ENCODE measurements around the gene TUBGCP2. TPM values are rescaled to one million over a fixed set of nuclear protein-coding genes. Genes with fewer than 3 reads are reported as not detected.

Gene TUBGCP2
- total RNA-seq, 3 donors from 2014 or later (not counting 1 experiment from before 2014, with no cell fraction given): 74.3 to 81.8 (median 78.7) TPM

- WGBS (ENCODE audit: insufficient coverage): 83% methylated on average over 18 of the region's 18 CpGs
- Histone ChIP-seq H3K9me3 (ENCODE audit: control insufficient read depth, insufficient read depth, low read length) (no peaks in the 10 kb centered on the region), H3K36me3 (ENCODE audit: control insufficient read depth, insufficient read depth, low read length) (peaks cover 78% of the 10 kb centered on the region), H3K4me3 (ENCODE audit: low read length) (no peak overlapping the region), H3K27me3 (ENCODE audit: control insufficient read depth, insufficient read depth, low read length) (no peaks in the 10 kb centered on the region), H3K4me1 (ENCODE audit: control insufficient read depth, insufficient read depth, low read length) (no peaks in the 10 kb centered on the region), H3K27ac (ENCODE audit: low read length) (no peak overlapping the region)
- ATAC-seq (no peak), DNase-seq (no peak)
- intact Hi-C loops (cut with micrococcal nuclease): no loop called here
- Mint-ChIP-seq H3K4me1 (peaks cover 0 to 6% of the 10 kb centered on the region in 2 donors), H3K27me3 (ENCODE audit: low read depth in 2 of 2) (no peaks in the 10 kb centered on the region), H3K27ac (peak overlapping the region in 1 of 2 donors; percentile 28), H3K36me3 (peaks cover 20% of the 10 kb centered on the region), H3K9me3 (no peaks in the 10 kb centered on the region), H3K4me3 (no peak overlapping the region)
- TF ChIP-seq CTCF (IDR thresholded peaks at IDR 0.05): no peak
Observed at GRCh38 chr10:133286366-133286765, 22.3 kb downstream of the TUBGCP2 start.

GRCh38 chr10:133285217-133285616 is 23.5 kb downstream of the TUBGCP2 start:
- H3K4me3 ChIP-seq (ENCODE audit: low read length): no peak overlapping the region
- peaks cover 5% of the 10 kb centered on the region for H3K4me1 ChIP-seq (ENCODE audit: control insufficient read depth, insufficient read depth, low read length)
- ATAC-seq: no peak
- TF ChIP-seq CTCF (IDR thresholded peaks at IDR 0.05): no peak
- H3K36me3 ChIP-seq (ENCODE audit: control insufficient read depth, insufficient read depth, low read length): peaks cover 74% of the 10 kb centered on the region
- no peaks in the 10 kb centered on the region for H3K9me3 ChIP-seq (ENCODE audit: control insufficient read depth, insufficient read depth, low read length)
- no peaks in the 10 kb centered on the region for H3K9me3 Mint-ChIP-seq
- intact Hi-C loops (cut with micrococcal nuclease): no loop called here
- peaks cover 20% of the 10 kb centered on the region for H3K36me3 Mint-ChIP-seq
- no peak overlapping the region for H3K4me3 Mint-ChIP-seq
- no peaks in the 10 kb centered on the region for H3K27me3 ChIP-seq (ENCODE audit: control insufficient read depth, insufficient read depth, low read length)
- WGBS (ENCODE audit: insufficient coverage): 95% methylated on average over 36 of the region's 36 CpGs
- H3K27me3 Mint-ChIP-seq (ENCODE audit: low read depth in 2 of 2): no peaks in the 10 kb centered on the region
- DNase-seq: no peak
- no peak overlapping the region for H3K27ac Mint-ChIP-seq
- H3K4me1 Mint-ChIP-seq: peaks cover 1 to 9% of the 10 kb centered on the region in 2 donors
- no peak overlapping the region for H3K27ac ChIP-seq (ENCODE audit: low read length)

- H3K4me3 ChIP-seq (ENCODE audit: low read length): no peak overlapping the region
- no peaks in the 10 kb centered on the region for H3K9me3 ChIP-seq (ENCODE audit: control insufficient read depth, insufficient read depth, low read length)
- H3K27ac Mint-ChIP-seq: no peak overlapping the region
- no peak overlapping the region for H3K4me3 Mint-ChIP-seq
- no peaks in the 10 kb centered on the region for H3K9me3 Mint-ChIP-seq
- peaks cover 65% of the 10 kb centered on the region for H3K36me3 ChIP-seq (ENCODE audit: control insufficient read depth, insufficient read depth, low read length)
- peaks cover 18% of the 10 kb centered on the region for H3K4me1 ChIP-seq (ENCODE audit: control insufficient read depth, insufficient read depth, low read length)
- H3K27ac ChIP-seq (ENCODE audit: low read length): no peak overlapping the region
- intact Hi-C loops (cut with micrococcal nuclease): no loop called here
- no peak for DNase-seq
- H3K27me3 Mint-ChIP-seq (ENCODE audit: low read depth in 2 of 2): no peaks in the 10 kb centered on the region
- ATAC-seq: no peak
- TF ChIP-seq CTCF (IDR thresholded peaks at IDR 0.05): no peak
- 97% methylated on average over 24 of the region's 24 CpGs for WGBS (ENCODE audit: insufficient coverage)
- H3K27me3 ChIP-seq (ENCODE audit: control insufficient read depth, insufficient read depth, low read length): no peaks in the 10 kb centered on the region
- H3K4me1 Mint-ChIP-seq: peaks cover 14 to 21% of the 10 kb centered on the region in 2 donors
- H3K36me3 Mint-ChIP-seq: peaks cover 18% of the 10 kb centered on the region
Observed at GRCh38 chr10:133283931-133284330, 24.7 kb downstream of the TUBGCP2 start.

GRCh38 chr10:133282846-133283390 is 25.8 kb downstream of the TUBGCP2 start:
- no peak for DNase-seq
- peaks cover 58% of the 10 kb centered on the region for H3K36me3 ChIP-seq (ENCODE audit: control insufficient read depth, insufficient read depth, low read length)
- no peak overlapping the region for H3K27ac ChIP-seq (ENCODE audit: low read length)
- ATAC-seq: no peak
- no peak overlapping the region for H3K4me3 ChIP-seq (ENCODE audit: low read length)
- no peak for TF ChIP-seq CTCF (IDR thresholded peaks at IDR 0.05)
- no peaks in the 10 kb centered on the region for H3K9me3 ChIP-seq (ENCODE audit: control insufficient read depth, insufficient read depth, low read length)
- H3K27me3 ChIP-seq (ENCODE audit: control insufficient read depth, insufficient read depth, low read length): no peaks in the 10 kb centered on the region
- H3K9me3 Mint-ChIP-seq: no peaks in the 10 kb centered on the region
- H3K27me3 Mint-ChIP-seq (ENCODE audit: low read depth in 2 of 2): no peaks in the 10 kb centered on the region
- H3K36me3 Mint-ChIP-seq: peaks cover 14% of the 10 kb centered on the region
- H3K4me1 ChIP-seq (ENCODE audit: control insufficient read depth, insufficient read depth, low read length): peaks cover 28% of the 10 kb centered on the region
- peaks cover 24 to 32% of the 10 kb centered on the region in 2 donors for H3K4me1 Mint-ChIP-seq
- 95% methylated on average over 24 of the region's 24 CpGs for WGBS (ENCODE audit: insufficient coverage)
- H3K27ac Mint-ChIP-seq: no peak overlapping the region
- H3K4me3 Mint-ChIP-seq: no peak overlapping the region
- intact Hi-C loops (cut with micrococcal nuclease): no loop called here
